ENCODE measurements around the gene NNT.

DNA sequence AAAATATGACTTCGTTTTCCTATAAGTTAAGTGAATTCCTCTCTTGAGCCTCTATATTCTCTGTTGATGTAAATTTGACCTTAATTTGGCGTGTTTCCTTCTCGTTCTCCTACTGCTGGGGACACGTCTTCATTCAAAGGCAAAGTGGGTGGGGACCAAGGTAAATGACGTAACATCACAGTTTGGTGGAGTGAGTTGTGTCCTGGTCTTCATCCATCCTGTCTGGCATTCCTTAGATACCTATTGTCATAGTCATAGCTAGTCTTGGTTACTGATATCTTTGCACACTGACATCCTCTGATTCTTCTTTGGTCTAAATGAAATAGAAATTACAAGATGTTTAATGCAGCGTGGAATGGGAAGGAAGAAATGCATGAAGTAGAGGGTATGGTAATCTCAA is 108.5 kb downstream of the NNT start:
- TF ChIP-seq, protein P1, sequence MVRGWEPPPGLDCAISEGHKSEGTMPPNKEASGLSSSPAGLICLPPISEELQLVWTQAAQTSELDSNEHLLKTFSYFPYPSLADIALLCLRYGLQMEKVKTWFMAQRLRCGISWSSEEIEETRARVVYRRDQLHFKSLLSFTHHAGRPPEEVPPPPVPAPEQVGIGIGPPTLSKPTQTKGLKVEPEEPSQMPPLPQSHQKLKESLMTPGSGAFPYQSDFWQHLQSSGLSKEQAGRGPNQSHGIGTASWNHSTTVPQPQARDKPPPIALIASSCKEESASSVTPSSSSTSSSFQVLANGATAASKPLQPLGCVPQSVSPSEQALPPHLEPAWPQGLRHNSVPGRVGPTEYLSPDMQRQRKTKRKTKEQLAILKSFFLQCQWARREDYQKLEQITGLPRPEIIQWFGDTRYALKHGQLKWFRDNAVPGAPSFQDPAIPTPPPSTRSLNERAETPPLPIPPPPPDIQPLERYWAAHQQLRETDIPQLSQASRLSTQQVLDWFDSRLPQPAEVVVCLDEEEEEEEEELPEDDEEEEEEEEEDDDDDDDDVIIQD (CRISPR knock-in tag; IDR thresholded peaks at IDR 0.05; ENCODE audit: low read depth) = no peak
- TF ChIP-seq GPN1 (CRISPR knock-in tag; IDR thresholded peaks at IDR 0.05; ENCODE audit: borderline replicate concordance) (no peak), YY1 (IDR thresholded peaks at IDR 0.05; ENCODE audit: insufficient read depth, insufficient replicate concordance, low read depth, low read length) (no peak), IRF1 (CRISPR knock-in tag; IDR thresholded peaks at IDR 0.05; ENCODE audit: low read depth) (no peak), MZF1 (CRISPR knock-in tag; IDR thresholded peaks at IDR 0.05; ENCODE audit: borderline replicate concordance) (no peak)

All from HepG2 (cell line).